ENCODE data around the gene DIDO1. TPM values are rescaled to one million over a fixed set of nuclear protein-coding genes. Genes with fewer than 3 reads are reported as not detected.
A peak's percentile ranks its signal among the peaks of the same experiment; 100 is the strongest.

Gene DIDO1
- total and polyA plus RNA-seq, 9 of the 15 experiments (the other 6 are each of a cell fraction or from before 2014, with no cell fraction given), result 4.4 to 46.8 (median 31.2) TPM

- peak; percentile 84 for TF ChIP-seq CREB3L1 (IDR thresholded peaks at IDR 0.05; ENCODE audit: borderline replicate concordance, low read depth)
- TF ChIP-seq HMG20A (CRISPR knock-in tag; conservative IDR thresholded peaks at IDR 0.05), result no peak
- no peak for TF ChIP-seq DMBX1 (CRISPR knock-in tag; IDR thresholded peaks at IDR 0.05; ENCODE audit: borderline replicate concordance)
- no peak for TF ChIP-seq ZBTB1 (CRISPR knock-in tag; IDR thresholded peaks at IDR 0.05; ENCODE audit: borderline replicate concordance, low read depth)
- no peak for TF ChIP-seq ZNF77 (CRISPR knock-in tag; IDR thresholded peaks at IDR 0.05)
- no peak for TF ChIP-seq USF1 (CRISPR knock-in tag; IDR thresholded peaks at IDR 0.05)
- no peak for TF ChIP-seq BHLHE40 (IDR thresholded peaks at IDR 0.05; ENCODE audit: low read length)
- TF ChIP-seq THAP12 (CRISPR knock-in tag; IDR thresholded peaks at IDR 0.05), result peak; percentile 67; the same call in 1 of the 2 replicates
- no peak for TF ChIP-seq ZNF174 (CRISPR knock-in tag; IDR thresholded peaks at IDR 0.05)
- TF ChIP-seq GATAD2A (IDR thresholded peaks at IDR 0.05), result no peak
- TF ChIP-seq SAFB2 (IDR thresholded peaks at IDR 0.05; ENCODE audit: borderline replicate concordance, low read depth, low read length, severe bottlenecking), result no peak
- 0 out of 2 replicates have a peak, but pooled peaks have one; percentile 20 for TF ChIP-seq ZNF830 (CRISPR knock-in tag; IDR thresholded peaks at IDR 0.05)
- TF ChIP-seq NKRF (IDR thresholded peaks at IDR 0.05; ENCODE audit: borderline replicate concordance), result peak; percentile 77
- TF ChIP-seq NCOR1 (IDR thresholded peaks at IDR 0.05), result 0 out of 2 replicates have a peak, but pooled peaks have one; percentile 21
- no peak for TF ChIP-seq ZNF707 (CRISPR knock-in tag; conservative IDR thresholded peaks at IDR 0.05)
- TF ChIP-seq TRIM24 (IDR thresholded peaks at IDR 0.05), result peak in 1 of 2 experiments; percentile 61; a peak in 1 of 4 replicates
- peak; percentile 97 for TF ChIP-seq L3MBTL2 (IDR thresholded peaks at IDR 0.05)
- TF ChIP-seq HES1 (IDR thresholded peaks at IDR 0.05; ENCODE audit: low read depth), result no peak
- TF ChIP-seq FOXM1 (IDR thresholded peaks at IDR 0.05; ENCODE audit: low read depth), result no peak
- TF ChIP-seq FOXM1 (CRISPR knock-in tag; IDR thresholded peaks at IDR 0.05; ENCODE audit: low read depth), result peak; percentile 88
- no peak for TF ChIP-seq SIRT6 (IDR thresholded peaks at IDR 0.05; ENCODE audit: low read depth, low read length)
- TF ChIP-seq FOSL1 (tag; conservative IDR thresholded peaks at IDR 0.05), result peak; percentile 28; the same call in 1 of the 2 replicates
These were observed 11.2 kb upstream of the DIDO1 start (continued) for GRCh38 chr20:62937268-62938104.

All from K562 (cell line).